K562 (cell line): Measurements from ENCODE around the gene BCAN. TPM values are rescaled to one million over a fixed set of nuclear protein-coding genes. Genes with fewer than 3 reads are reported as not detected.

Experiments used
- BCOR ChIP-seq: fragments of 450-650 bp; IDR thresholded peaks from 2 replicates; pipeline ENCODE4 v1.6.1; 2016
- BHLHE40 ChIP-seq: IDR thresholded peaks from 2 replicates; pipeline ENCODE4 v1.6.1; 2011; ENCODE audit warnings: low read length, improper control_type of control experiment
- CEBPZ ChIP-seq: fragments of 150-350 bp; IDR thresholded peaks from 2 replicates; pipeline ENCODE4 v1.6.1; 2014; ENCODE audit warnings: low read depth, mild to moderate bottlenecking, low read length, borderline replicate concordance
- COPS2 ChIP-seq: fragments of 450-650 bp; conservative IDR thresholded peaks from 2 replicates; pipeline ENCODE4 v1.6.1; 2016; ENCODE audit warnings: mild to moderate bottlenecking, moderate library complexity
- DIDO1 ChIP-seq: fragments of 450-650 bp; IDR thresholded peaks from 2 replicates; pipeline ENCODE4 v1.6.1; 2016; ENCODE audit warnings: low read depth, missing biosample characterization, missing genetic modification characterization
- HDAC6 ChIP-seq: IDR thresholded peaks from 2 replicates; pipeline ENCODE4 v1.6.1; 2012; ENCODE audit warnings: low read depth, mild to moderate bottlenecking, control low read depth, inconsistent platforms, low read length, moderate library complexity
- IFI16 ChIP-seq: fragments of 250-450 bp; sonication (Bioruptor Pico); IDR thresholded peaks from 2 replicates; pipeline ENCODE4 v2.1.2; 2022; ENCODE audit warnings: mild to moderate bottlenecking, inconsistent platforms
- JUND ChIP-seq, 2 experiments: IDR thresholded peaks; 2 replicates in 1 of 2; 3 replicates in 1 of 2; pipeline ENCODE4 v1.6.1; 2011; ENCODE audit warnings: borderline replicate concordance in 2 of 2, low read depth in 2 of 2, low read length in 2 of 2, improper control_type of control experiment in 1 of 2, missing biosample characterization in 1 of 2, missing genetic modification characterization in 1 of 2, missing genetic modification reagents in 1 of 2
- POLR2B ChIP-seq: fragments of 450-650 bp; IDR thresholded peaks from 2 replicates; pipeline ENCODE4 v1.6.1; 2018; ENCODE audit warnings: low read depth; ENCODE audit not compliant: partially characterized antibody
- PRMT5 ChIP-seq: sonication (generic); formaldehyde crosslinking; IDR thresholded peaks from 2 replicates; pipeline ENCODE4 v1.5.0; 2020; ENCODE audit warnings: missing genetic modification reagents
- RUNX1 ChIP-seq: sonication (generic); IDR thresholded peaks from 2 replicates; pipeline ENCODE4 v1.6.1; 2016; ENCODE audit warnings: antibody characterized with exemption, low read depth
- TCF3 ChIP-seq: sonication (generic); formaldehyde crosslinking; IDR thresholded peaks from 2 replicates; pipeline ENCODE4 v1.4.0; 2020; ENCODE audit warnings: mild to moderate bottlenecking, missing genetic modification reagents
- XRCC4 ChIP-seq: IDR thresholded peaks from one replicate; pipeline ENCODE4 v1.6.1; 2011; ENCODE audit not compliant: insufficient read depth, insufficient read length; ENCODE audit errors: extremely low read depth
- ZNF41 ChIP-seq: fragments of 250-450 bp; sonication (Bioruptor Pico); conservative IDR thresholded peaks from 2 replicates; pipeline ENCODE4 v1.4.0; 2020; ENCODE audit warnings: mild to moderate bottlenecking
- ZNF77 ChIP-seq: fragments of 250-450 bp; sonication (Bioruptor Pico); IDR thresholded peaks from 2 replicates; pipeline ENCODE4 v1.5.0; 2020
- ZNF780A ChIP-seq: fragments of 250-450 bp; sonication (Bioruptor Pico); IDR thresholded peaks from 2 replicates; pipeline ENCODE4 v1.5.0; 2021; ENCODE audit warnings: mild to moderate bottlenecking
- polyA plus RNA-seq, 8 experiments: library from polyadenylated mRNA; depleted of rRNA in 4 of 8; stranded (reverse) in 5 of 8; unstranded in 3 of 8; fragments of >200 nt; fragmentation: Nextera tagmentation in 2 of 8; fragmentation: Illumina TruSeq in 1 of 8; extraction: Ambion mirVana in 2 of 8; extraction: Trizol in 1 of 8; gene quantifications; 2 replicates each; pipeline versions ENCODE4 v1.2.1 to v1.2.3, GENCODE V29; 2011 to 2014; ENCODE audit warnings: inconsistent platforms in 1 of 8, missing spikeins in 1 of 8
- total RNA-seq, 7 experiments: library from RNA; depleted of rRNA in 6 of 7; stranded (reverse); fragments of >200 nt in 6 of 7; fragmentation: Illumina TruSeq in 2 of 7; extraction: Trizol in 2 of 7; gene quantifications; 2 replicates each; pipeline versions ENCODE4 v1.2.1 to v1.2.3, GENCODE V29; 2011 to 2021; ENCODE audit warnings: low replicate concordance in 1 of 7
- TF ChIP-seq, protein P1 (sequence below): fragments of 450-650 bp; IDR thresholded peaks from 2 replicates; pipeline ENCODE4 v1.6.1; 2016; ENCODE audit warnings: antibody characterized with exemption
- TF ChIP-seq, protein P2 (sequence below): fragments of 450-650 bp; formaldehyde crosslinking; IDR thresholded peaks from 2 replicates; pipeline ENCODE4 v1.4.0; 2022; ENCODE audit warnings: missing genetic modification characterization
- TF ChIP-seq, protein P3 (sequence below): IDR thresholded peaks from 2 replicates; pipeline ENCODE4 v1.6.1; 2011; ENCODE audit not compliant: insufficient read length; ENCODE audit errors: extremely low read depth
- TF ChIP-seq, protein P4 (sequence below): fragments of 450-650 bp; formaldehyde crosslinking; conservative IDR thresholded peaks from 2 replicates; pipeline ENCODE4 v1.4.0; 2022; ENCODE audit warnings: mild to moderate bottlenecking, missing genetic modification characterization

BCAN gene
- total and polyA plus RNA-seq, 9 of the 15 experiments (the other 6 are each of a cell fraction or from before 2014, with no cell fraction given), result 0.04 to 0.33 (median 0.14) TPM; not detected in 5

DNA sequence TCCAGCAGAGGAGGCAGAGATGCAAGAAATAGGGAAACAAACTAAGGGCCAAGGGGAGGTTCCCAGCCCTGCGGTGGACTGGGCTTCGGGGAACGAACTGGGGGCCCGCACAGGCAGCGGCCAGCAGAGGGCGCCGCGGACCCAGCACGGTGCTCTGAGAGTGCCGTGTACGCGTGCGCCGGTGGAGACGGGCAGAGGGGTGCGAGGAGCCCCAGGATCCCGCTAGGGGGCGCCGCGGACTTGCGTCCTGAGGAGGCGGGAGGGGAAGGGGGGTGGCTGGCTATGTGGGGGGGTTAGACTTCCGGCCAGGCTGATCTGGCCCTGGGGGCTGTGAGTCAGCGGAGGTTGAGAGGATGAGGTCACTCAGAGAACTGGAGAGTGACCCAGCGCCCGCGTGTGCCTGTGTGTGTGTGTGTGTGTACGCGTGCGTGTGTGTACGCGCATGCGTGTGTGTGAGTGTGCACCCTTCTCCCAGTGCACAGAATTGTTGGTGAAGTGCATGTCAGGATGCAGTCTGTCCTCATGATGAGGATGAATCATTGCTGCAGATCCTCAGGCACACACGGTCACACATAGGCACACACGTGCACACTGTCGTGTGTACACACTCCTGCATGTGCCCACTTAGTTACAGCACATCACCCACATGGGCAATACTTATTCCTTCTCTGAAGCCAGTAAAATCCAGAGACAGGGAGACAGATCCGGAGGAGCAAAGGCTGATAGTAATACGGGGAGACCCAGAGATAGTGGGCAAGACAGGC lies 18.3 kb downstream of the BCAN start (continued):
- TF ChIP-seq JUND (IDR thresholded peaks at IDR 0.05; ENCODE audit: borderline replicate concordance, low read depth, low read length) (peak; percentile 99), JUND (tag; IDR thresholded peaks at IDR 0.05; ENCODE audit: borderline replicate concordance, low read depth, low read length) (peak; percentile 99; the same call in 2 of the 3 replicates), CEBPZ (no peak), DIDO1 (tag) (0 out of 2 replicates have a peak, but pooled peaks have one; percentile 45), PRMT5 (CRISPR knock-in tag) (no peak), XRCC4 (no peak), RUNX1 (0 out of 2 replicates have a peak, but pooled peaks have one; percentile 32), TCF3 (peak; percentile 32), COPS2 (no peak), ZNF77 (CRISPR knock-in tag) (no peak), BCOR (peak; percentile 10; the same call in 1 of the 2 replicates), ZNF780A (no peak), BHLHE40 (peak; percentile 88), ZNF41 (CRISPR knock-in tag) (no peak), HDAC6 (no peak), POLR2B (peak; percentile 95), IFI16 (CRISPR knock-in tag) (no peak)
- TF ChIP-seq, protein P1, sequence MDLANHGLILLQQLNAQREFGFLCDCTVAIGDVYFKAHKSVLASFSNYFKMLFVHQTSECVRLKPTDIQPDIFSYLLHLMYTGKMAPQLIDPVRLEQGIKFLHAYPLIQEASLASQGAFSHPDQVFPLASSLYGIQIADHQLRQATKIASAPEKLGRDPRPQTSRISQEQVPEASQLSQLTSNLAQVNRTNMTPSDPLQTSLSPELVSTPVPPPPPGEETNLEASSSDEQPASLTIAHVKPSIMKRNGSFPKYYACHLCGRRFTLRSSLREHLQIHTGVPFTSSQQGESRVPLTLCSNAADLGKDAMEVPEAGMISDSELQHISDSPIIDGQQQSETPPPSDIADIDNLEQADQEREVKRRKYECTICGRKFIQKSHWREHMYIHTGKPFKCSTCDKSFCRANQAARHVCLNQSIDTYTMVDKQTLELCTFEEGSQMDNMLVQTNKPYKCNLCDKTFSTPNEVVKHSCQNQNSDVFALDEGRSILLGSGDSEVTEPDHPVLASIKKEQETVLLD, result peak; percentile 89
- TF ChIP-seq, protein P2, sequence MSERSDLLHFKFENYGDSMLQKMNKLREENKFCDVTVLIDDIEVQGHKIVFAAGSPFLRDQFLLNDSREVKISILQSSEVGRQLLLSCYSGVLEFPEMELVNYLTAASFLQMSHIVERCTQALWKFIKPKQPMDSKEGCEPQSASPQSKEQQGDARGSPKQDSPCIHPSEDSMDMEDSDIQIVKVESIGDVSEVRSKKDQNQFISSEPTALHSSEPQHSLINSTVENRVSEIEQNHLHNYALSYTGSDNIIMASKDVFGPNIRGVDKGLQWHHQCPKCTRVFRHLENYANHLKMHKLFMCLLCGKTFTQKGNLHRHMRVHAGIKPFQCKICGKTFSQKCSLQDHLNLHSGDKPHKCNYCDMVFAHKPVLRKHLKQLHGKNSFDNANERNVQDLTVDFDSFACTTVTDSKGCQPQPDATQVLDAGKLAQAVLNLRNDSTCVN, result 0 out of 2 replicates have a peak, but pooled peaks have one; percentile 62
- TF ChIP-seq, protein P3, sequence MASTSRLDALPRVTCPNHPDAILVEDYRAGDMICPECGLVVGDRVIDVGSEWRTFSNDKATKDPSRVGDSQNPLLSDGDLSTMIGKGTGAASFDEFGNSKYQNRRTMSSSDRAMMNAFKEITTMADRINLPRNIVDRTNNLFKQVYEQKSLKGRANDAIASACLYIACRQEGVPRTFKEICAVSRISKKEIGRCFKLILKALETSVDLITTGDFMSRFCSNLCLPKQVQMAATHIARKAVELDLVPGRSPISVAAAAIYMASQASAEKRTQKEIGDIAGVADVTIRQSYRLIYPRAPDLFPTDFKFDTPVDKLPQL, result no peak
- TF ChIP-seq, protein P4, sequence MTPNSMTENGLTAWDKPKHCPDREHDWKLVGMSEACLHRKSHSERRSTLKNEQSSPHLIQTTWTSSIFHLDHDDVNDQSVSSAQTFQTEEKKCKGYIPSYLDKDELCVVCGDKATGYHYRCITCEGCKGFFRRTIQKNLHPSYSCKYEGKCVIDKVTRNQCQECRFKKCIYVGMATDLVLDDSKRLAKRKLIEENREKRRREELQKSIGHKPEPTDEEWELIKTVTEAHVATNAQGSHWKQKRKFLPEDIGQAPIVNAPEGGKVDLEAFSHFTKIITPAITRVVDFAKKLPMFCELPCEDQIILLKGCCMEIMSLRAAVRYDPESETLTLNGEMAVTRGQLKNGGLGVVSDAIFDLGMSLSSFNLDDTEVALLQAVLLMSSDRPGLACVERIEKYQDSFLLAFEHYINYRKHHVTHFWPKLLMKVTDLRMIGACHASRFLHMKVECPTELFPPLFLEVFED (CRISPR knock-in tag), result peak; percentile 96
